Parathyroid adenoma (tissue), 2 donors: ENCODE results near the gene FNBP1.

ENCODE experiments used
- H2AFZ ChIP-seq: fragments of 300-600 bp; sonication (generic); one replicate; pipeline ENCODE4 v1.7.0; 2017; ENCODE audit warnings: antibody characterized with exemption, mild to moderate bottlenecking
- H3K27ac ChIP-seq: fragments of 300-600 bp; sonication (generic); one replicate; pipeline ENCODE4 v1.7.0; 2017
- H3K27me3 ChIP-seq: fragments of 300-600 bp; sonication (generic); one replicate; pipeline ENCODE4 v1.7.0; 2017; ENCODE audit warnings: low read length; ENCODE audit not compliant: control insufficient read depth, insufficient read depth
- H3K36me3 ChIP-seq: fragments of 300-600 bp; sonication (generic); one replicate; pipeline ENCODE4 v1.7.0; 2017; ENCODE audit warnings: low read length; ENCODE audit not compliant: control insufficient read depth, insufficient read depth
- H3K4me1 ChIP-seq: fragments of 300-600 bp; sonication (generic); one replicate; pipeline ENCODE4 v1.7.0; 2017; ENCODE audit warnings: control low read depth
- H3K4me2 ChIP-seq: fragments of 300-600 bp; sonication (generic); one replicate; pipeline ENCODE4 v1.7.0; 2017; ENCODE audit warnings: low read length
- H3K4me3 ChIP-seq: fragments of 300-600 bp; sonication (generic); one replicate; pipeline ENCODE4 v1.7.0; 2017; ENCODE audit warnings: low read depth, low read length
- H3K79me2 ChIP-seq: fragments of 300-600 bp; sonication (generic); one replicate; pipeline ENCODE4 v1.7.0; 2017; ENCODE audit warnings: control low read depth
- H3K9ac ChIP-seq: fragments of 300-600 bp; sonication (generic); one replicate; pipeline ENCODE4 v1.7.0; 2017; ENCODE audit warnings: mild to moderate bottlenecking
- H3K9me3 ChIP-seq: fragments of 300-600 bp; sonication (generic); one replicate; pipeline ENCODE4 v1.7.0; 2017; ENCODE audit warnings: low read length; ENCODE audit not compliant: control insufficient read depth
- CTCF ChIP-seq: fragments of 300-600 bp; sonication (generic); IDR thresholded peaks from one replicate; pipeline ENCODE4 v1.7.0; 2017; ENCODE audit warnings: antibody characterized with exemption, mild to moderate bottlenecking
- donor health status: primary hyperparathyroidism.

FNBP1 gene

DNA sequence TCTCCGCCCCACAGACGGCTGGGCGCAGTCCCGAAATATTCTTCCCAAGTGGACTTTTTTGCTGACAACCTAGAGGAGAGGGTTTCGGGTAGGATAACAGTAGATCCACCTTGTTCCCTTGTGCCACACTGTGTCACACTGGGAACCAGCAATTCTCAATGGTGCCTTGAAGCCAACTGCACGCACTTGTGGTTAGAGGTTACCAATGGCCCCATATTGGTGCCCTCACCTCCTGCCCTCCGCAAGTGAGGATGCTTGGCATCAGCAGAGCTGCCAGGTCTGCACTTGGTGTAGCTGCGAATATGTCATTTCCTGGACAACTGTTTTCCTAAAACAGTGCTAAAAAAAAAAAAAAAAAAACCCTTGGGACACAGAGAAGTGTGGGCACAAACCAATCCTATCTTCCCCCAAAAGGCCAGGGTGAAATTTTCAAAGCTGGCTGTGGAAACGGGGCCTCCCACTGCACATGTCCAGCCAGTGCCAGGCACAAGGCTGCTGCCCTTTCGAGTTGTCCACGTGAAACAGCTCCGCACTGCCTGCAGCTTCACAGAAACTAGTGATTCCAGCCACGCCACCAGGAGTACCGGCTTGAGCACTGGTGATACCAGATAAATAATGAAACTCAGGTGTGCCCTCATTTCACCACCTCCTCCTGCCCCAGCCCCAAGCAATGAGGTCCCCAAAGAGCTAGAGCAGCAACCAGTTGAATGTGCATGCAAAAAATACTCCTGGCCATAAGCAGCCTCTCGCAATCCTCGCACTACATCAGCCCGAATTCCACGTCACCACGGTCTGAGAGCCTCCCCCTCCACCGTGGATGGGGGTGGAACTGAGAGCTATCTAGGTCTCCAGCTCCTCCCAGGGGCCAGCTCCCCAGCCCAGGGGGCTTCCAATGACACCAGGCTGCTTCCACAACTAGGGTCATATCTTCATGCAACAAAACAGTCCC is 156.5 kb downstream of the FNBP1 start:
- TF ChIP-seq CTCF, result no peak
- Histone ChIP-seq H3K9me3 (no peaks in the 10 kb centered on the region), H2AFZ (no peak overlapping the region), H3K79me2 (no peaks in the 10 kb centered on the region), H3K36me3 (no peaks in the 10 kb centered on the region), H3K27me3 (no peaks in the 10 kb centered on the region), H3K9ac (no peak overlapping the region), H3K4me3 (no peak overlapping the region), H3K4me2 (no peak overlapping the region), H3K27ac (no peak overlapping the region), H3K4me1 (no peaks in the 10 kb centered on the region)

DNA sequence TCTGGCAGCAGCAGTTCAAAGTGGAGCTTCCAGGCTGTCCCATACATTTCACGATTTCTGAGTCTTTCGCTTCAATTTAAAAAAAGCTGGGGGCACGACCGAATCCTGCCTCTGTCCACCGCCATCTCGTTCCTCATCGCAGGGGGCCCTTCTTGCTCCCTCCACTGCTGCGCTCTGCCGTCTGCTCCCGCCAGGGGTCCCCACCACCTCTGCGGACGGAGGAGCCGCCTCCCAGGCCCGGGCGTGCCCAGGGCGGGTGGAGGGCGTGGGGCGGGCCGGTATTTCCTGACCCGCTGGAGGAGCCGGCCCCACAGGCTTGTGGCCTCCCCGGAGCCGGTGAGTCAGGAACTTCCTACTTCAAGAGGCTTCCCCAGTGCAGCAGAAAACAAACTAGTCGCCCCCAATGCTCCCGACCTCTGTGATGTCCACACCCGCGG is 157.3 kb downstream of the FNBP1 start:
- Histone ChIP-seq H3K4me2 (peak overlapping the region; percentile 55), H3K27me3 (no peaks in the 10 kb centered on the region), H3K9me3 (no peaks in the 10 kb centered on the region), H2AFZ (peak overlapping the region; percentile 60), H3K27ac (no peak overlapping the region), H3K36me3 (no peaks in the 10 kb centered on the region), H3K9ac (no peak overlapping the region), H3K4me3 (no peak overlapping the region), H3K4me1 (no peaks in the 10 kb centered on the region), H3K79me2 (no peaks in the 10 kb centered on the region)
- TF ChIP-seq CTCF, result peak; percentile 78

DNA sequence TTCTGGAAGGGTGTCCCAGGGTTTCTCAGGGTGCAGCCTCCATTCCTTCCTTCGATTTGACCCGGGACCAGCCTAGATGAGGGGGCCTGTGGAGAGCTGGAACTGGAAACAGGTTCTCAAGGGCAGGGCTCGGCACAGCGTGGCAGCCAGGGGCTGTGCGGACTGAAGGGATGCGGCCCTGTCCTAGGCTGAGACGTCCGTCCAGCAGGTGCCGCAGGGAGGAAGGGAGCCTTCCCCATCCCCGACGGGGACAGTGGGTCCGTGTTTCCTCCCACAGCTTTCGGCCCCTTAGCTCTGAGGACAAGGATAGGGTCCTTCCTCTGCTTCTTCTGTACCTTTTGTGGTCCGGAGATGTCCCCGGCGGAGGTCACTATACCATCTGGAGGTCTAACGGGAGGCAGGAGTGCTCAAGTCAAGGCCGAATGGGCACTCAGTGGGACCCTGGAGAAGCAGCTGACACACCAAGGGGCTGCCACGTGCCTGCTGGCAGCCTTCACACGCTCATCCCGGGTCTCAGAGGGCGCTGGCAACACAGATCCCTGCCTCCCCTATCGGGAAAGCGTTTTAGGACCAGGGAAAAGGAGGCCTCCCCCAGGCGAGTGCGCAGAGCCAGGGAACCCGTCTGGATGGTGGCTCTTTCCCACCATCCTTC is 157.8 kb downstream of the FNBP1 start:
- Histone ChIP-seq H3K9ac (no peak overlapping the region), H3K4me1 (no peaks in the 10 kb centered on the region), H3K79me2 (no peaks in the 10 kb centered on the region), H3K27ac (no peak overlapping the region), H3K9me3 (no peaks in the 10 kb centered on the region), H2AFZ (peak overlapping the region; percentile 60), H3K36me3 (no peaks in the 10 kb centered on the region), H3K4me2 (no peak overlapping the region), H3K4me3 (no peak overlapping the region), H3K27me3 (no peaks in the 10 kb centered on the region)
- no peak for TF ChIP-seq CTCF

DNA sequence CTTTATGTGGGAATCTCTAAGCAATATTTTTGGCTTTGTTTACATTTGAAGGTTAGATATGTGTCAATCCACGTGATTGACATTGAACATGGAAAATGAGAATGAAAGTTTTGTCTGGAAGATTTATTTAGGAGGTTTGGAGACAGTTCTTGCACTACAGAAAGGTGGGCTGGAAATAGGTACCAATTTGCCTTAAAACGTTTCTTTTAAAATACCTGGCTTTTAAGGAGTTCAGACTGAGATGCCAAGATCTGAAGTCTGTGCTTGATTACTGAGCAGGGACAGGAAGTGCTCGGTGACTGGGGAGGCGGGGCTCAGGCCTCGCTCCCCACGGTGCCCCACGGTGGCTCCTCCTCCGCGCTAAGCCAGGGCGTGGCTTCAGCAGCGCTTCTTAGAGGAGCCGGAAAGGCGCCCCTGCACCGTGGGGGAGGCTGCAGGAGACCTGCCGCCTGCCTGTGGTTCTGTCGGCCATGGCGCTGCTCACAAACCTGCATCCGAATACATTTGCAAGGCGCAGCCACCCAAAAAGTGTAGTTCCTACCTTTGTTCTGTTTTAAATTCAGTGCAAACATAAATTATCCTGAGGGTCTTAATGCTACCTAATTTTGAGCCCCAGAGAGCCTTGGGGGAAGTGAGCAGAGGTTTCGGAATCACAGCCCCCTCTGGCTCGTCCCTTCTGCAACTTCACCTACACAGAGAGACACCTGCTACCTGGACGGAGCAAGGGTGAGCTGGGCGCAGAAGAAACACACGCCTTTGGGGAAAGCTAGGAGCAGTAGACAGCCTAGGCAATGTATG is 158.6 kb downstream of the FNBP1 start:
- H3K9me3 ChIP-seq, result no peaks in the 10 kb centered on the region
- no peaks in the 10 kb centered on the region for H3K79me2 ChIP-seq
- no peak overlapping the region for H3K4me3 ChIP-seq
- TF ChIP-seq CTCF, result no peak
- peak overlapping the region; percentile 52 for H3K4me2 ChIP-seq
- no peak overlapping the region for H3K9ac ChIP-seq
- H3K27me3 ChIP-seq, result no peaks in the 10 kb centered on the region
- H2AFZ ChIP-seq, result peak overlapping the region; percentile 53
- H3K27ac ChIP-seq, result peak overlapping the region; percentile 32
- no peaks in the 10 kb centered on the region for H3K4me1 ChIP-seq
- H3K36me3 ChIP-seq, result no peaks in the 10 kb centered on the region
